ENCODE results near the gene STX1B. TPM values are rescaled to one million over a fixed set of nuclear protein-coding genes. Genes with fewer than 3 reads are reported as not detected.

The STX1B gene
- total and polyA plus RNA-seq, 2 of the 8 experiments (the other 6 are each of a cell fraction or from before 2014, with no cell fraction given): 8.9 to 20.2 TPM

DNA sequence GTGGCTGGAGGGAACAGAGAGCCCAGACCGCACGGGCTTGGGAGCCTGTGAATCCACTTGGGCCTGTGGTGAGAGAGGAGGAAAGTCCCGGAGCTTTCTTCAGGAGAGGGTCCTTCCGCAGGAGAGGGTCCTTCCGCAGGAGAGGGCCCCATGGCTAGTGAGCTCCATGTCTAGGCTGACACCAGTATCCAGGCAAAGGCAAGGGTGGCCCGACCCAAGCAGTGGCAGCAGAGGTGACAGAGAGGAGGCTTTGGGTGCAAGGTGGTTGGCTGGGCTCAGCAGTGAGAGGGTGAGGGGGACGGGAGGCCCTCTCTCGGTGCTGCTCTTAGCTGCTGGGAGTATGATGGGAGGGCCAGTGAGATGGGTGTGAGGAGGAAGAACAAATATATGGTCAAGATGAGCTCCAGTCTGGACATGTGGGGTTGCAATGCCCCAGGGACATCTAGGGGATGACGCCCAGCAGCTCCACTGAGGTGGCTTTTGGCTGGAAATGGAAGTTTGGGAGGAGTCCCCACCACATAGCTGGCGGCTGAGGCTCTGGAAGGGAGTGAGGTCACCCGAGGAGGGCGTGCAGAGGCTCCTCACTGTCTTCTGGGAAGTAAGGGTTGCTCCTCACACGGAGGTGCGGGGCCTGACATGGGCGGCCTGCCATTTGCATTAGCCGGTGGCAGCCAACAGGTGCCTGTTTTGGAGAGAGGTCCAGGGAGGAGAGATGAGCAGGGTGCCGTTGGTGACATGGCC, 27.7 kb downstream of the STX1B start:
- H4K5ac ChIP-seq (ENCODE audit: insufficient read length, low read depth, low read length): no peak overlapping the region
- peaks cover 8 to 32% (median 22%) of the 10 kb centered on the region in 4 experiments; a peak in 6 of 8 replicates for H3K36me3 ChIP-seq (ENCODE audit: control insufficient read depth in 2 of 4, insufficient read depth in 4 of 4, low read length in 3 of 4)
- no peak overlapping the region for H3K4ac ChIP-seq (replicated peaks; ENCODE audit: insufficient read length, low read depth, low read length)
- no peak overlapping the region for H2BK20ac ChIP-seq (ENCODE audit: low read length)
- H4K20me1 ChIP-seq (replicated peaks in 1 of 2; ENCODE audit: control insufficient read depth in 1 of 2, insufficient read depth in 2 of 2, low read length in 2 of 2): peaks cover 0 to 18% of the 10 kb centered on the region in 2 experiments
- DNase-seq (ENCODE audit: low read depth in 1 of 2, low spot score in 2 of 2): no peak
- no peak overlapping the region; the same call in 1 of the 2 replicates for H4K8ac ChIP-seq (ENCODE audit: extremely low read depth, insufficient read depth, low read length)
- no peak for FAIRE-seq
- no peak overlapping the region for H2BK12ac ChIP-seq (ENCODE audit: low read depth, low read length)
- no peak overlapping the region for H3K18ac ChIP-seq (ENCODE audit: extremely low read depth, low read length)
- no peak overlapping the region for H3K9ac ChIP-seq (replicated peaks in 1 of 4; ENCODE audit: extremely low read depth in 1 of 4, low read depth in 3 of 4, low read length in 3 of 4)
- no peak overlapping the region for H2AK5ac ChIP-seq (ENCODE audit: low read depth, low read length)
- peaks cover 0 to 5% (median 2%) of the 10 kb centered on the region in 4 experiments; a peak in 4 of 7 replicates for H3K4me1 ChIP-seq (replicated peaks in 1 of 4; ENCODE audit: control insufficient read depth in 3 of 4, insufficient read depth in 4 of 4, low read length in 3 of 4)
- peaks cover 3% of the 10 kb centered on the region; the same call in 1 of the 2 replicates for H3K23me2 ChIP-seq (ENCODE audit: low read depth, low read length)
- no peaks in the 10 kb centered on the region for H3K27me3 ChIP-seq (replicated peaks in 1 of 4; ENCODE audit: control insufficient read depth in 3 of 4, extremely low read depth in 1 of 4, insufficient read depth in 3 of 4, low read length in 3 of 4)
- ChIA-PET POLR2A (ENCODE audit: partially characterized antibody) (interaction anchor here (0.7 to 5.9 kb wide), 15 partner anchors 13 to 197 kb away, joined by 3 to 45 read pairs (median 4); partner anchors contain the start of genes FUS, KAT8, ORAI3 and SETD1A), CTCF (ENCODE audit: partially characterized antibody) (interaction anchor here (0.6 to 5.5 kb wide), 15 partner anchors 14 to 473 kb away, joined by 3 to 39 read pairs (median 4); partner anchors contain the start of genes ZNF646 and ZNF668)
- no peak overlapping the region for H2BK15ac ChIP-seq (ENCODE audit: low read length)
- 92% methylated on average over 16 of the region's 17 CpGs; no CpG with 5 or more reads in 1 of the 2 experiments for WGBS, 2 experiments (ENCODE audit: extremely low coverage in 1 of 2, insufficient coverage in 1 of 2, insufficient read length in 1 of 2, insufficient replicate concordance in 2 of 2, low coverage in 1 of 2, low lambda C conversion rate in 2 of 2, missing lambda C conversion rate in 1 of 2)
- H3K56ac ChIP-seq (replicated peaks; ENCODE audit: insufficient read length, low read depth, low read length): no peak overlapping the region
- H3K27ac ChIP-seq (ENCODE audit: low read depth, low read length): no peak overlapping the region
- no peak overlapping the region for H3K4me3 ChIP-seq (ENCODE audit: extremely low read depth in 1 of 4, insufficient read depth in 2 of 4, low read depth in 3 of 4, low read length in 4 of 4)
- no peaks in the 10 kb centered on the region for H3K79me2 ChIP-seq (ENCODE audit: control insufficient read depth in 1 of 2, insufficient read depth in 2 of 2, low read length in 2 of 2)
- H2AFZ ChIP-seq (ENCODE audit: low read length): no peak overlapping the region
- no peak overlapping the region for H3K14ac ChIP-seq (ENCODE audit: insufficient read length)
- H3K23ac ChIP-seq (ENCODE audit: insufficient read length): no peak overlapping the region
- no peak overlapping the region for H3K4me2 ChIP-seq (ENCODE audit: insufficient read depth in 1 of 2, low read depth in 2 of 2, low read length in 2 of 2)
- no peak overlapping the region for H4K91ac ChIP-seq (replicated peaks; ENCODE audit: insufficient read length, low read length)
- no peaks in the 10 kb centered on the region for H3K79me1 ChIP-seq (ENCODE audit: low read depth, low read length)
- H2BK120ac ChIP-seq (replicated peaks; ENCODE audit: low read depth, low read length): no peak overlapping the region
- H3K9me3 ChIP-seq (ENCODE audit: insufficient read depth in 2 of 2, low read depth in 1 of 2, low read length in 1 of 2): no peaks in the 10 kb centered on the region
- H2BK5ac ChIP-seq (ENCODE audit: low read depth, low read length): no peak overlapping the region
- TF ChIP-seq EGR1 (IDR thresholded peaks at IDR 0.05; ENCODE audit: borderline replicate concordance, low read depth, low read length) (no peak), ASH2L (IDR thresholded peaks at IDR 0.05; ENCODE audit: low read length) (no peak), ATF3 (IDR thresholded peaks at IDR 0.05; ENCODE audit: insufficient read depth, low read depth, low read length) (no peak), TBP (IDR thresholded peaks at IDR 0.05; ENCODE audit: low read depth, low read length) (no peak), SIN3A (conservative IDR thresholded peaks at IDR 0.05 in 1 of 2, IDR thresholded peaks at IDR 0.05 in 1 of 2; ENCODE audit: low read depth in 1 of 2, low read length in 2 of 2) (no peak), SUZ12 (IDR thresholded peaks at IDR 0.05; ENCODE audit: low read length) (no peak), NRF1 (IDR thresholded peaks at IDR 0.05; ENCODE audit: low read depth, low read length) (no peak), RFX5 (IDR thresholded peaks at IDR 0.05; ENCODE audit: borderline replicate concordance, low read depth, low read length) (no peak), CTBP2 (IDR thresholded peaks at IDR 0.05; ENCODE audit: borderline replicate concordance, insufficient read depth, insufficient read length, low read length) (no peak), POLR2AphosphoS5 (IDR thresholded peaks at IDR 0.05; ENCODE audit: low read depth, low read length) (no peak), CBX5 (IDR thresholded peaks at IDR 0.05; ENCODE audit: low read depth, low read length) (no peak), SRF (IDR thresholded peaks at IDR 0.05; ENCODE audit: low read depth, low read length) (no peak)
